ENCODE data around the gene MRPS9.

Gene MRPS9

GRCh38 chr2:105102963-105103421, 65.1 kb downstream of the MRPS9 start:
- Histone ChIP-seq H4K91ac (ENCODE audit: low read length) (no peak overlapping the region), H3K9me3 (ENCODE audit: control insufficient read depth, low read length) (no peaks in the 10 kb centered on the region), H3K4ac (ENCODE audit: low read depth in 1 of 2, low read length in 2 of 2) (no peak overlapping the region), H3K27ac (ENCODE audit: low read length, poor library complexity, severe bottlenecking) (peak overlapping the region; percentile 36), H2BK15ac (ENCODE audit: low read depth, poor library complexity, severe bottlenecking) (no peak overlapping the region), H2BK5ac (ENCODE audit: low read depth, low read length, poor library complexity, severe bottlenecking) (no peak overlapping the region), H2AFZ (ENCODE audit: low read depth, low read length) (no peak overlapping the region), H3K4me2 (ENCODE audit: low read length, poor library complexity, severe bottlenecking) (no peak overlapping the region), H3K9ac (ENCODE audit: low read length) (no peak overlapping the region), H3K36me3 (ENCODE audit: control insufficient read depth in 1 of 2, insufficient read depth in 2 of 2, low read depth in 1 of 2, low read length in 2 of 2) (peaks cover 12 to 21% of the 10 kb centered on the region in 2 experiments), H3K18ac (ENCODE audit: low read depth in 1 of 2, low read length in 2 of 2) (no peak overlapping the region), H3K4me3 (ENCODE audit: insufficient read depth in 1 of 2, low read depth in 1 of 2, low read length in 2 of 2) (no peak overlapping the region), H4K8ac (ENCODE audit: low read length) (no peak overlapping the region), H3K23ac (ENCODE audit: low read length in 2 of 2) (no peak overlapping the region), H3K4me1 (ENCODE audit: control insufficient read depth, insufficient read depth, low read depth, low read length) (peaks cover 15% of the 10 kb centered on the region), H2BK12ac (ENCODE audit: low read length in 2 of 2) (no peak overlapping the region), H3K14ac (ENCODE audit: low read length in 2 of 2) (no peak overlapping the region), H2AK5ac (ENCODE audit: low read length, severe bottlenecking) (peak overlapping the region; percentile 47), H3K79me1 (replicated peaks; ENCODE audit: low read length, poor library complexity, severe bottlenecking) (no peaks in the 10 kb centered on the region), H2BK120ac (ENCODE audit: low read depth, low read length) (no peak overlapping the region), H3K27me3 (ENCODE audit: control insufficient read depth in 1 of 2, insufficient read depth in 1 of 2, low read length in 2 of 2) (no peaks in the 10 kb centered on the region)
- 26% methylated on average over 13 of the region's 13 CpGs for WGBS
- peak; percentile 5 for DNase-seq

GRCh38 chr2:105103481-105103880, 65.6 kb downstream of the MRPS9 start:
- no peak overlapping the region for H3K4me2 ChIP-seq (ENCODE audit: low read length, poor library complexity, severe bottlenecking)
- H3K18ac ChIP-seq (ENCODE audit: low read depth in 1 of 2, low read length in 2 of 2) = no peak overlapping the region
- no peaks in the 10 kb centered on the region for H3K79me1 ChIP-seq (replicated peaks; ENCODE audit: low read length, poor library complexity, severe bottlenecking)
- no peak overlapping the region for H3K23ac ChIP-seq (ENCODE audit: low read length in 2 of 2)
- no peak overlapping the region for H3K4me3 ChIP-seq (ENCODE audit: insufficient read depth in 1 of 2, low read depth in 1 of 2, low read length in 2 of 2)
- H2AK5ac ChIP-seq (ENCODE audit: low read length, severe bottlenecking) = peak overlapping the region; percentile 47
- H3K4ac ChIP-seq (ENCODE audit: low read depth in 1 of 2, low read length in 2 of 2) = no peak overlapping the region
- H4K91ac ChIP-seq (ENCODE audit: low read length) = no peak overlapping the region
- no peak overlapping the region for H2BK120ac ChIP-seq (ENCODE audit: low read depth, low read length)
- no peak overlapping the region for H2BK12ac ChIP-seq (ENCODE audit: low read length in 2 of 2)
- H4K8ac ChIP-seq (ENCODE audit: low read length) = no peak overlapping the region
- H3K9me3 ChIP-seq (ENCODE audit: control insufficient read depth, low read length) = no peaks in the 10 kb centered on the region
- peaks cover 15% of the 10 kb centered on the region for H3K4me1 ChIP-seq (ENCODE audit: control insufficient read depth, insufficient read depth, low read depth, low read length)
- H3K14ac ChIP-seq (ENCODE audit: low read length in 2 of 2) = no peak overlapping the region
- H2BK15ac ChIP-seq (ENCODE audit: low read depth, poor library complexity, severe bottlenecking) = no peak overlapping the region
- no peak overlapping the region for H2AFZ ChIP-seq (ENCODE audit: low read depth, low read length)
- DNase-seq = no peak
- H3K27ac ChIP-seq (ENCODE audit: low read length, poor library complexity, severe bottlenecking) = peak overlapping the region; percentile 36
- H3K36me3 ChIP-seq (ENCODE audit: control insufficient read depth in 1 of 2, insufficient read depth in 2 of 2, low read depth in 1 of 2, low read length in 2 of 2) = peaks cover 14 to 16% of the 10 kb centered on the region in 2 experiments
- no peak overlapping the region for H2BK5ac ChIP-seq (ENCODE audit: low read depth, low read length, poor library complexity, severe bottlenecking)
- H3K27me3 ChIP-seq (ENCODE audit: control insufficient read depth in 1 of 2, insufficient read depth in 1 of 2, low read length in 2 of 2) = no peaks in the 10 kb centered on the region
- no peak overlapping the region for H3K9ac ChIP-seq (ENCODE audit: low read length)
- WGBS = 95% methylated on average over 6 of the region's 6 CpGs

- no peak overlapping the region for H3K9ac ChIP-seq (ENCODE audit: low read length)
- WGBS = 92% methylated on average over 8 of the region's 8 CpGs
These were observed 66.4 kb downstream of the MRPS9 start for GRCh38 chr2:105104208-105104731.

GRCh38 chr2:105110295-105110829, 72.5 kb downstream of the MRPS9 start:
- Histone ChIP-seq H3K79me1 (replicated peaks; ENCODE audit: low read length, poor library complexity, severe bottlenecking) (no peaks in the 10 kb centered on the region), H3K4me2 (ENCODE audit: low read length, poor library complexity, severe bottlenecking) (no peak overlapping the region), H2BK15ac (ENCODE audit: low read depth, poor library complexity, severe bottlenecking) (no peak overlapping the region), H2BK12ac (ENCODE audit: low read length in 2 of 2) (no peak overlapping the region), H2AFZ (ENCODE audit: low read depth, low read length) (no peak overlapping the region), H3K4me3 (ENCODE audit: insufficient read depth in 1 of 2, low read depth in 1 of 2, low read length in 2 of 2) (no peak overlapping the region), H3K18ac (ENCODE audit: low read depth in 1 of 2, low read length in 2 of 2) (no peak overlapping the region), H2AK5ac (ENCODE audit: low read length, severe bottlenecking) (no peak overlapping the region), H2BK120ac (ENCODE audit: low read depth, low read length) (no peak overlapping the region), H3K4me1 (ENCODE audit: control insufficient read depth, insufficient read depth, low read depth, low read length) (no peaks in the 10 kb centered on the region), H3K27me3 (ENCODE audit: control insufficient read depth in 1 of 2, insufficient read depth in 1 of 2, low read length in 2 of 2) (no peaks in the 10 kb centered on the region), H4K91ac (ENCODE audit: low read length) (no peak overlapping the region), H3K23ac (ENCODE audit: low read length in 2 of 2) (no peak overlapping the region), H3K14ac (ENCODE audit: low read length in 2 of 2) (no peak overlapping the region), H3K9ac (ENCODE audit: low read length) (no peak overlapping the region), H2BK5ac (ENCODE audit: low read depth, low read length, poor library complexity, severe bottlenecking) (no peak overlapping the region), H3K9me3 (ENCODE audit: control insufficient read depth, low read length) (no peaks in the 10 kb centered on the region), H3K27ac (ENCODE audit: low read length, poor library complexity, severe bottlenecking) (no peak overlapping the region), H3K4ac (ENCODE audit: low read depth in 1 of 2, low read length in 2 of 2) (no peak overlapping the region), H3K36me3 (ENCODE audit: control insufficient read depth in 1 of 2, insufficient read depth in 2 of 2, low read depth in 1 of 2, low read length in 2 of 2) (peaks cover 0 to 4% of the 10 kb centered on the region in 2 experiments), H4K8ac (ENCODE audit: low read length) (no peak overlapping the region)
- no CpG with 5 or more reads among the region's 5 CpGs for WGBS
- no peak for DNase-seq

More at GRCh38 chr2:105104208-105104731, 66.4 kb downstream of the MRPS9 start:
- Histone ChIP-seq H4K8ac (ENCODE audit: low read length) (no peak overlapping the region), H3K14ac (ENCODE audit: low read length in 2 of 2) (no peak overlapping the region), H3K79me1 (replicated peaks; ENCODE audit: low read length, poor library complexity, severe bottlenecking) (no peaks in the 10 kb centered on the region), H3K4ac (ENCODE audit: low read depth in 1 of 2, low read length in 2 of 2) (no peak overlapping the region), H3K27ac (ENCODE audit: low read length, poor library complexity, severe bottlenecking) (no peak overlapping the region), H2BK15ac (ENCODE audit: low read depth, poor library complexity, severe bottlenecking) (no peak overlapping the region), H3K36me3 (ENCODE audit: control insufficient read depth in 1 of 2, insufficient read depth in 2 of 2, low read depth in 1 of 2, low read length in 2 of 2) (peaks cover 12 to 16% of the 10 kb centered on the region in 2 experiments), H2BK120ac (ENCODE audit: low read depth, low read length) (no peak overlapping the region), H2AK5ac (ENCODE audit: low read length, severe bottlenecking) (no peak overlapping the region), H2BK12ac (ENCODE audit: low read length in 2 of 2) (no peak overlapping the region), H3K9me3 (ENCODE audit: control insufficient read depth, low read length) (no peaks in the 10 kb centered on the region), H3K27me3 (ENCODE audit: control insufficient read depth in 1 of 2, insufficient read depth in 1 of 2, low read length in 2 of 2) (no peaks in the 10 kb centered on the region), H2AFZ (ENCODE audit: low read depth, low read length) (no peak overlapping the region), H4K91ac (ENCODE audit: low read length) (no peak overlapping the region), H3K4me1 (ENCODE audit: control insufficient read depth, insufficient read depth, low read depth, low read length) (peaks cover 15% of the 10 kb centered on the region), H3K4me3 (ENCODE audit: insufficient read depth in 1 of 2, low read depth in 1 of 2, low read length in 2 of 2) (no peak overlapping the region), H2BK5ac (ENCODE audit: low read depth, low read length, poor library complexity, severe bottlenecking) (no peak overlapping the region), H3K4me2 (ENCODE audit: low read length, poor library complexity, severe bottlenecking) (no peak overlapping the region), H3K23ac (ENCODE audit: low read length in 2 of 2) (no peak overlapping the region), H3K18ac (ENCODE audit: low read depth in 1 of 2, low read length in 2 of 2) (no peak overlapping the region)
- DNase-seq = no peak
